GM12878 (cell line): ENCODE results near the gene TMTC3. TPM values are rescaled to one million over a fixed set of nuclear protein-coding genes. Genes with fewer than 3 reads are reported as not detected.

Source experiments
- MEF2B ChIP-seq: fragments of 450-650 bp; IDR thresholded peaks from 2 replicates; pipeline ENCODE4 v1.6.1; 2018; ENCODE audit warnings: mild to moderate bottlenecking, moderate library complexity; ENCODE audit not compliant: partially characterized antibody, poor library complexity, severe bottlenecking
- MTA2 ChIP-seq: fragments of 450-650 bp; IDR thresholded peaks from 2 replicates; pipeline ENCODE4 v1.6.1; 2016; ENCODE audit warnings: low read depth, mild to moderate bottlenecking, moderate library complexity
- MTA3 ChIP-seq: IDR thresholded peaks from 2 replicates; pipeline ENCODE4 v1.6.1; 2012; ENCODE audit warnings: low read length, inconsistent platforms, borderline replicate concordance
- MYC ChIP-seq: IDR thresholded peaks from 2 replicates; pipeline ENCODE4 v1.6.1; 2011; ENCODE audit warnings: mild to moderate bottlenecking, low read length, moderate library complexity, inconsistent platforms; ENCODE audit not compliant: insufficient read depth, insufficient replicate concordance, insufficient read length, severe bottlenecking
- NRF1 ChIP-seq: conservative IDR thresholded peaks from 2 replicates; pipeline ENCODE4 v1.6.1; 2011; ENCODE audit warnings: mild to moderate bottlenecking, low read depth, low read length, improper control_type of control experiment
- RBBP5 ChIP-seq: fragments of 200-600 bp; sonication (generic); conservative IDR thresholded peaks from 2 replicates; pipeline ENCODE4 v1.6.1; 2016
- SIN3A ChIP-seq: IDR thresholded peaks from 2 replicates; pipeline ENCODE4 v1.6.1; 2012; ENCODE audit warnings: low read depth, low read length, improper control_type of control experiment
- SMC3 ChIP-seq: IDR thresholded peaks from 2 replicates; pipeline ENCODE4 v1.6.1; 2011; ENCODE audit warnings: low read length, improper control_type of control experiment, borderline replicate concordance
- SP1 ChIP-seq: IDR thresholded peaks from one replicate; pipeline ENCODE4 v1.6.1; 2011; ENCODE audit warnings: low read depth, low read length
- SPI1 ChIP-seq: IDR thresholded peaks from 2 replicates; pipeline ENCODE4 v1.6.1; 2011; ENCODE audit warnings: low read depth, mild to moderate bottlenecking, low read length, moderate library complexity, borderline replicate concordance; ENCODE audit not compliant: insufficient read depth
- YY1 ChIP-seq: IDR thresholded peaks from 2 replicates; pipeline ENCODE4 v1.6.1; 2011; ENCODE audit warnings: low read depth, mild to moderate bottlenecking, low read length
- polyA plus RNA-seq, 11 experiments: library from polyadenylated mRNA; depleted of rRNA in 4 of 11; unstranded in 6 of 11; stranded (reverse) in 5 of 11; fragments of >200 nt; fragmentation: Nextera tagmentation in 4 of 11; fragmentation: Illumina TruSeq in 1 of 11; extraction: Ambion mirVana in 4 of 11; extraction: Trizol in 1 of 11; gene quantifications; 1 replicate in 1 of 11; 2 replicates in 10 of 11; pipeline versions ENCODE4 v1.2.1 to v1.2.3, GENCODE V29; 2011 to 2016; ENCODE audit warnings: inconsistent platforms in 2 of 11, missing spikeins in 2 of 11, low read depth in 1 of 11
- total RNA-seq, 4 experiments: library from RNA; depleted of rRNA in 3 of 4; stranded (reverse); fragments of >200 nt in 3 of 4; fragmentation: Illumina TruSeq in 1 of 4; extraction: Trizol in 1 of 4; gene quantifications; 2 replicates each; pipeline versions ENCODE4 v1.2.1 to v1.2.3, GENCODE V29; 2013 to 2021
- TF ChIP-seq, protein P1 (sequence below): fragments of 450-650 bp; formaldehyde crosslinking; IDR thresholded peaks from 2 replicates; pipeline ENCODE4 v1.4.0; 2020; ENCODE audit warnings: mild to moderate bottlenecking, moderate library complexity
- TF ChIP-seq, protein P2 (sequence below): IDR thresholded peaks from 2 replicates; pipeline ENCODE4 v1.6.1; 2012; ENCODE audit warnings: low read length, inconsistent platforms
- TF ChIP-seq, protein P3 (sequence below): fragments of 450-650 bp; IDR thresholded peaks from 2 replicates; pipeline ENCODE4 v1.6.1; 2017; ENCODE audit warnings: mild to moderate bottlenecking, low read depth, inconsistent platforms; ENCODE audit not compliant: poor library complexity, severe bottlenecking
- TF ChIP-seq, protein P4 (sequence below): fragments of 450-650 bp; IDR thresholded peaks from 2 replicates; pipeline ENCODE4 v1.6.1; 2017; ENCODE audit warnings: mild to moderate bottlenecking, moderate library complexity

TMTC3 gene
- total and polyA plus RNA-seq, 10 of the 15 experiments (the other 5 are each of a cell fraction or from before 2014, with no cell fraction given): 1.4 to 5.7 (median 3.5) TPM

DNA sequence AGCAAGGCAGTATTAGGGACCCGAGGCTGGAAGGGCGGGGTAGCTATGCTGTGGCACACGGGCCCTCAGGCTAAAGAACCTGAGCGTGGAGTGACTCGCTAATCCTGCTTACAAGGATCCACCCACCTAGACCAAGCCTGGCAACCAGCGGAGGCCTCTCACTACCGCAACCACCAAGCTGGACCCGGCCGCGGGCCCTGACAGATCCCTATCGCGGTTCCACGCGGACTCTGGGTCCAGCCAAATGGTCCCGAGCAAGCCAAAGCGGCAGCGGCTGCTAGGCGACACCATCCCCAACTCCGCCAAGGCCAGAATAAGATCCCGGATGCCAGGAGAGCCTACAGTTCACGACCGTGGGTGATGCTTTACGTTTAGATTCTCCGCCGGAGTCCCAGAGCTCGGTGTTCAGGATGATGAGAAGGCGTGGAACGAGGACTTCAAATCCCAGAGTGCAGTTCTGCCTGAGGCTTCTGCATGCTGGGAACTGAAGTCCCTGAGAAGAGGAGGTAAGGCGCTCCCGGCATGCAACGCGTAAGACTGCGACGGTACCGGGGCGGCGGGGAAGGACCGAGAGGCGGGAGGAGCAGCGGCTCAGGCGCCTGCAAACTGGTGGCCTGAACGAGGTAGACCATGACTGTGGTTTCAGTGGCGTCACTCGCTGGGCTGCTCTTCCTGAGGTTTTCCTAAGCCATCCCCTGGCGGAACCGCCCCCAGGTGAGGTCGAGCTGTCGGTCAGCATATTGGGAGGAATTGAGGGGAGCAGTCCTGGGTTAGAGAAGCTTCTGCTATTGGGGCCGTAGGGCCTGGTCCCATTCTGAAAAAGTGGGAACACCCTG is at the start of gene TMTC3, which contains the start of gene CEP290 (continued):
- TF ChIP-seq NRF1: no peak
- TF ChIP-seq MTA2: no peak
- TF ChIP-seq, protein P1, sequence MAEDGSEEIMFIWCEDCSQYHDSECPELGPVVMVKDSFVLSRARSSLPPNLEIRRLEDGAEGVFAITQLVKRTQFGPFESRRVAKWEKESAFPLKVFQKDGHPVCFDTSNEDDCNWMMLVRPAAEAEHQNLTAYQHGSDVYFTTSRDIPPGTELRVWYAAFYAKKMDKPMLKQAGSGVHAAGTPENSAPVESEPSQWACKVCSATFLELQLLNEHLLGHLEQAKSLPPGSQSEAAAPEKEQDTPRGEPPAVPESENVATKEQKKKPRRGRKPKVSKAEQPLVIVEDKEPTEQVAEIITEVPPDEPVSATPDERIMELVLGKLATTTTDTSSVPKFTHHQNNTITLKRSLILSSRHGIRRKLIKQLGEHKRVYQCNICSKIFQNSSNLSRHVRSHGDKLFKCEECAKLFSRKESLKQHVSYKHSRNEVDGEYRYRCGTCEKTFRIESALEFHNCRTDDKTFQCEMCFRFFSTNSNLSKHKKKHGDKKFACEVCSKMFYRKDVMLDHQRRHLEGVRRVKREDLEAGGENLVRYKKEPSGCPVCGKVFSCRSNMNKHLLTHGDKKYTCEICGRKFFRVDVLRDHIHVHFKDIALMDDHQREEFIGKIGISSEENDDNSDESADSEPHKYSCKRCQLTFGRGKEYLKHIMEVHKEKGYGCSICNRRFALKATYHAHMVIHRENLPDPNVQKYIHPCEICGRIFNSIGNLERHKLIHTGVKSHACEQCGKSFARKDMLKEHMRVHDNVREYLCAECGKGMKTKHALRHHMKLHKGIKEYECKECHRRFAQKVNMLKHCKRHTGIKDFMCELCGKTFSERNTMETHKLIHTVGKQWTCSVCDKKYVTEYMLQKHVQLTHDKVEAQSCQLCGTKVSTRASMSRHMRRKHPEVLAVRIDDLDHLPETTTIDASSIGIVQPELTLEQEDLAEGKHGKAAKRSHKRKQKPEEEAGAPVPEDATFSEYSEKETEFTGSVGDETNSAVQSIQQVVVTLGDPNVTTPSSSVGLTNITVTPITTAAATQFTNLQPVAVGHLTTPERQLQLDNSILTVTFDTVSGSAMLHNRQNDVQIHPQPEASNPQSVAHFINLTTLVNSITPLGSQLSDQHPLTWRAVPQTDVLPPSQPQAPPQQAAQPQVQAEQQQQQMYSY: no peak
- TF ChIP-seq SPI1: no peak
- TF ChIP-seq, protein P2, sequence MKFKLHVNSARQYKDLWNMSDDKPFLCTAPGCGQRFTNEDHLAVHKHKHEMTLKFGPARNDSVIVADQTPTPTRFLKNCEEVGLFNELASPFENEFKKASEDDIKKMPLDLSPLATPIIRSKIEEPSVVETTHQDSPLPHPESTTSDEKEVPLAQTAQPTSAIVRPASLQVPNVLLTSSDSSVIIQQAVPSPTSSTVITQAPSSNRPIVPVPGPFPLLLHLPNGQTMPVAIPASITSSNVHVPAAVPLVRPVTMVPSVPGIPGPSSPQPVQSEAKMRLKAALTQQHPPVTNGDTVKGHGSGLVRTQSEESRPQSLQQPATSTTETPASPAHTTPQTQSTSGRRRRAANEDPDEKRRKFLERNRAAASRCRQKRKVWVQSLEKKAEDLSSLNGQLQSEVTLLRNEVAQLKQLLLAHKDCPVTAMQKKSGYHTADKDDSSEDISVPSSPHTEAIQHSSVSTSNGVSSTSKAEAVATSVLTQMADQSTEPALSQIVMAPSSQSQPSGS: no peak
- no peak for TF ChIP-seq MTA3
- no peak for TF ChIP-seq SMC3
- TF ChIP-seq, protein P3, sequence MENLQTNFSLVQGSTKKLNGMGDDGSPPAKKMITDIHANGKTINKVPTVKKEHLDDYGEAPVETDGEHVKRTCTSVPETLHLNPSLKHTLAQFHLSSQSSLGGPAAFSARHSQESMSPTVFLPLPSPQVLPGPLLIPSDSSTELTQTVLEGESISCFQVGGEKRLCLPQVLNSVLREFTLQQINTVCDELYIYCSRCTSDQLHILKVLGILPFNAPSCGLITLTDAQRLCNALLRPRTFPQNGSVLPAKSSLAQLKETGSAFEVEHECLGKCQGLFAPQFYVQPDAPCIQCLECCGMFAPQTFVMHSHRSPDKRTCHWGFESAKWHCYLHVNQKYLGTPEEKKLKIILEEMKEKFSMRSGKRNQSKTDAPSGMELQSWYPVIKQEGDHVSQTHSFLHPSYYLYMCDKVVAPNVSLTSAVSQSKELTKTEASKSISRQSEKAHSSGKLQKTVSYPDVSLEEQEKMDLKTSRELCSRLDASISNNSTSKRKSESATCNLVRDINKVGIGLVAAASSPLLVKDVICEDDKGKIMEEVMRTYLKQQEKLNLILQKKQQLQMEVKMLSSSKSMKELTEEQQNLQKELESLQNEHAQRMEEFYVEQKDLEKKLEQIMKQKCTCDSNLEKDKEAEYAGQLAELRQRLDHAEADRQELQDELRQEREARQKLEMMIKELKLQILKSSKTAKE: no peak
- no peak for TF ChIP-seq SP1
- TF ChIP-seq MEF2B: no peak
- TF ChIP-seq, protein P4, sequence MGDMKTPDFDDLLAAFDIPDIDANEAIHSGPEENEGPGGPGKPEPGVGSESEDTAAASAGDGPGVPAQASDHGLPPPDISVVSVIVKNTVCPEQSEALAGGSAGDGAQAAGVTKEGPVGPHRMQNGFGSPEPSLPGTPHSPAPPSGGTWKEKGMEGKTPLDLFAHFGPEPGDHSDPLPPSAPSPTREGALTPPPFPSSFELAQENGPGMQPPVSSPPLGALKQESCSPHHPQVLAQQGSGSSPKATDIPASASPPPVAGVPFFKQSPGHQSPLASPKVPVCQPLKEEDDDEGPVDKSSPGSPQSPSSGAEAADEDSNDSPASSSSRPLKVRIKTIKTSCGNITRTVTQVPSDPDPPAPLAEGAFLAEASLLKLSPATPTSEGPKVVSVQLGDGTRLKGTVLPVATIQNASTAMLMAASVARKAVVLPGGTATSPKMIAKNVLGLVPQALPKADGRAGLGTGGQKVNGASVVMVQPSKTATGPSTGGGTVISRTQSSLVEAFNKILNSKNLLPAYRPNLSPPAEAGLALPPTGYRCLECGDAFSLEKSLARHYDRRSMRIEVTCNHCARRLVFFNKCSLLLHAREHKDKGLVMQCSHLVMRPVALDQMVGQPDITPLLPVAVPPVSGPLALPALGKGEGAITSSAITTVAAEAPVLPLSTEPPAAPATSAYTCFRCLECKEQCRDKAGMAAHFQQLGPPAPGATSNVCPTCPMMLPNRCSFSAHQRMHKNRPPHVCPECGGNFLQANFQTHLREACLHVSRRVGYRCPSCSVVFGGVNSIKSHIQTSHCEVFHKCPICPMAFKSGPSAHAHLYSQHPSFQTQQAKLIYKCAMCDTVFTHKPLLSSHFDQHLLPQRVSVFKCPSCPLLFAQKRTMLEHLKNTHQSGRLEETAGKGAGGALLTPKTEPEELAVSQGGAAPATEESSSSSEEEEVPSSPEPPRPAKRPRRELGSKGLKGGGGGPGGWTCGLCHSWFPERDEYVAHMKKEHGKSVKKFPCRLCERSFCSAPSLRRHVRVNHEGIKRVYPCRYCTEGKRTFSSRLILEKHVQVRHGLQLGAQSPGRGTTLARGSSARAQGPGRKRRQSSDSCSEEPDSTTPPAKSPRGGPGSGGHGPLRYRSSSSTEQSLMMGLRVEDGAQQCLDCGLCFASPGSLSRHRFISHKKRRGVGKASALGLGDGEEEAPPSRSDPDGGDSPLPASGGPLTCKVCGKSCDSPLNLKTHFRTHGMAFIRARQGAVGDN: no peak; the same call in 1 of the 2 replicates
- no peak for TF ChIP-seq MYC
- TF ChIP-seq SIN3A: peak; percentile 90
- 0 out of 2 replicates have a peak, but pooled peaks have one; percentile 35 for TF ChIP-seq RBBP5
- peak; percentile 82; the same call in 1 of the 2 replicates for TF ChIP-seq YY1
